Measurements from ENCODE around the gene SLC8A1.

SLC8A1 gene

GRCh38 chr2:40224318-40224717, 227.6 kb downstream of the SLC8A1 start:
- no peak for DNase-seq

GRCh38 chr2:40220177-40220925, 231.5 kb downstream of the SLC8A1 start:
- DNase-seq: no peak

- no peak for DNase-seq
These were observed 232.7 kb downstream of the SLC8A1 start for GRCh38 chr2:40219141-40219540.

- DNase-seq: no peak
These were observed 233.2 kb downstream of the SLC8A1 start for GRCh38 chr2:40218679-40219078.

- no peak for DNase-seq
These were observed 238.3 kb downstream of the SLC8A1 start for GRCh38 chr2:40213619-40214018.

- DNase-seq: no peak
These were observed 238.8 kb downstream of the SLC8A1 start for GRCh38 chr2:40213071-40213470.

GRCh38 chr2:40210968-40211353, 240.9 kb downstream of the SLC8A1 start:
- DNase-seq: no peak

- no peak for DNase-seq
These were observed 241.4 kb downstream of the SLC8A1 start for GRCh38 chr2:40210344-40210967.

GRCh38 chr2:40209761-40210160, 242.1 kb downstream of the SLC8A1 start:
- DNase-seq: no peak

GRCh38 chr2:40208463-40208862, 243.4 kb downstream of the SLC8A1 start:
- no peak for DNase-seq

GRCh38 chr2:40204268-40204667, 247.6 kb downstream of the SLC8A1 start:
- no peak for DNase-seq

- no peak for DNase-seq
These were observed 249.0 kb downstream of the SLC8A1 start for GRCh38 chr2:40202798-40203400.

- no peak for DNase-seq
These were observed 250.5 kb downstream of the SLC8A1 start for GRCh38 chr2:40201425-40201824.

- no peak for DNase-seq
These were observed 251.4 kb downstream of the SLC8A1 start for GRCh38 chr2:40200366-40200915.

- no peak for DNase-seq
These were observed 252.1 kb downstream of the SLC8A1 start for GRCh38 chr2:40199771-40200170.

GRCh38 chr2:40197121-40197520, 254.8 kb downstream of the SLC8A1 start:
- DNase-seq: no peak

GRCh38 chr2:40193670-40194026, 258.2 kb downstream of the SLC8A1 start:
- no peak for DNase-seq

- no peak for DNase-seq
These were observed 258.8 kb downstream of the SLC8A1 start for GRCh38 chr2:40192864-40193669.

GRCh38 chr2:40190457-40190856, 261.4 kb downstream of the SLC8A1 start:
- no peak for DNase-seq

GRCh38 chr2:40189881-40190280, 262.0 kb downstream of the SLC8A1 start:
- DNase-seq: no peak

- DNase-seq: no peak
These were observed 264.8 kb downstream of the SLC8A1 start for GRCh38 chr2:40187054-40187453.

GRCh38 chr2:40184551-40184950, 267.3 kb downstream of the SLC8A1 start:
- no peak for DNase-seq

GRCh38 chr2:40181855-40182254, 270.0 kb downstream of the SLC8A1 start:
- DNase-seq: no peak
